Testis (tissue), 3 donors: Measurements from ENCODE around the gene TNPO3. TPM values are rescaled to one million over a fixed set of nuclear protein-coding genes. Genes with fewer than 3 reads are reported as not detected.

Experiments
- DNase-seq: peaks from one replicate; pipeline ENCODE4 v3.0.0-alpha.2; 2019
- H3K27ac ChIP-seq, 2 donors: fragments of 200-600 bp; sonication (generic); one replicate each; pipeline ENCODE4 v1.5.1; 2019
- H3K27me3 ChIP-seq: fragments of 200-600 bp; sonication (generic); one replicate; pipeline ENCODE4 v1.5.1; 2019
- H3K36me3 ChIP-seq: fragments of 200-600 bp; sonication (generic); one replicate; pipeline ENCODE4 v1.5.1; 2017; ENCODE audit warnings: low read depth; ENCODE audit errors: missing control alignments
- H3K4me1 ChIP-seq: fragments of 200-600 bp; sonication (generic); one replicate; pipeline ENCODE4 v1.5.1; 2019
- H3K4me3 ChIP-seq, 2 donors: fragments of 200-600 bp; sonication (generic); one replicate each; pipeline ENCODE4 v1.5.1; 2017 to 2019
- H3K9me3 ChIP-seq: fragments of 200-600 bp; sonication (generic); one replicate; pipeline ENCODE4 v1.5.1; 2017
- CTCF ChIP-seq, 3 experiments: fragments of 450-650 bp in 2 of 3; fragments of 200-600 bp in 1 of 3; sonication (generic) in 1 of 3; IDR thresholded peaks; one replicate each; pipeline ENCODE4 v1.5.1; 2016 to 2019; ENCODE audit warnings: antibody characterized with exemption in 3 of 3, mild to moderate bottlenecking in 2 of 3, moderate library complexity in 1 of 3
- POLR2A ChIP-seq: fragments of 450-650 bp; IDR thresholded peaks from one replicate; pipeline ENCODE4 v1.6.1; 2017; ENCODE audit warnings: antibody characterized with exemption, mild to moderate bottlenecking, moderate library complexity
- WGBS, 2 donors: methylation state at CpG; one replicate each; pipeline ENCODE4 v1.1.5; 2018; 5-methylcytosine and 5-hydroxymethylcytosine counted together
- intact Hi-C: fragments of 100-400 bp; cut with DNase I; formaldehyde crosslinking; loops from one replicate; pipeline ENCODE4 v1.15.1; 2023; ENCODE audit warnings: low total_unique reads
- polyA plus RNA-seq: library from polyadenylated mRNA; stranded (reverse); fragments of 350-450 nt; fragmentation: Illumina TruSeq; extraction: RNeasy Lipid Tissue Mini Kit (QIAGEN cat#74804); gene quantifications from one replicate; pipeline ENCODE4 v1.2.3, GENCODE V29; 2014; ENCODE audit warnings: low read depth, low replicate concordance; ENCODE audit not compliant: insufficient read depth
- total RNA-seq, 2 donors: library from RNA; depleted of rRNA; stranded (reverse); fragments of >200 nt; gene quantifications; one replicate each; pipeline ENCODE4 v1.2.3, GENCODE V29; 2016

The TNPO3 gene
- total and polyA plus RNA-seq, 3 donors from 2014 or later, result 52.5 to 62.8 (median 55.5) TPM

GRCh38 chr7:129024125-129024524 lies 30.8 kb downstream of the TNPO3 start:
- no peak for DNase-seq
- no peaks in the 10 kb centered on the region for H3K27me3 ChIP-seq
- intact Hi-C loops, result no loop called here
- H3K4me3 ChIP-seq, result no peak overlapping the region
- H3K9me3 ChIP-seq, result no peaks in the 10 kb centered on the region
- H3K36me3 ChIP-seq, result no peaks in the 10 kb centered on the region
- WGBS, 2 donors, result 81 to 85% methylated on average over 3 of the region's 3 CpGs
- no peak for TF ChIP-seq POLR2A
- no peak for TF ChIP-seq CTCF (IDR thresholded peaks at IDR 0.05)
- no peak overlapping the region for H3K27ac ChIP-seq
- H3K4me1 ChIP-seq, result no peaks in the 10 kb centered on the region

GRCh38 chr7:129021656-129022055 lies 33.3 kb downstream of the TNPO3 start:
- Histone ChIP-seq H3K27me3 (no peaks in the 10 kb centered on the region), H3K4me3 (no peak overlapping the region), H3K36me3 (no peaks in the 10 kb centered on the region), H3K9me3 (no peaks in the 10 kb centered on the region), H3K4me1 (no peaks in the 10 kb centered on the region), H3K27ac (no peak overlapping the region)
- no peak for TF ChIP-seq CTCF (IDR thresholded peaks at IDR 0.05)
- no peak for TF ChIP-seq POLR2A
- WGBS, 2 donors, result 92 to 98% methylated on average over 2 of the region's 2 CpGs
- no peak for DNase-seq
- intact Hi-C loops, result no loop called here

GRCh38 chr7:129017933-129018538 lies 36.9 kb downstream of the TNPO3 start:
- Histone ChIP-seq H3K27ac (no peak overlapping the region), H3K36me3 (no peaks in the 10 kb centered on the region), H3K9me3 (no peaks in the 10 kb centered on the region), H3K4me3 (no peak overlapping the region), H3K27me3 (no peaks in the 10 kb centered on the region), H3K4me1 (no peaks in the 10 kb centered on the region)
- TF ChIP-seq POLR2A (no peak), CTCF (IDR thresholded peaks at IDR 0.05) (no peak)
- 92 to 98% methylated on average over 4 of the region's 4 CpGs for whole genome bisulfite sequencing, 2 donors
- DNase-seq, result no peak
- intact Hi-C loops, result no loop called here

GRCh38 chr7:129017264-129017663 lies 37.6 kb downstream of the TNPO3 start:
- Histone ChIP-seq H3K4me1 (no peaks in the 10 kb centered on the region), H3K36me3 (no peaks in the 10 kb centered on the region), H3K27ac (no peak overlapping the region), H3K4me3 (no peak overlapping the region), H3K9me3 (no peaks in the 10 kb centered on the region), H3K27me3 (no peaks in the 10 kb centered on the region)
- intact Hi-C loops, result no loop called here
- no peak for DNase-seq
- 67 to 76% methylated on average over 2 of the region's 2 CpGs for WGBS, 2 donors
- TF ChIP-seq POLR2A (no peak), CTCF (IDR thresholded peaks at IDR 0.05) (no peak)

- WGBS, 2 donors, result 89 to 93% methylated on average over 6 of the region's 6 CpGs
- TF ChIP-seq CTCF (IDR thresholded peaks at IDR 0.05), result no peak
These were observed 40.3 kb downstream of the TNPO3 start for GRCh38 chr7:129014501-129015101.

More at GRCh38 chr7:129014501-129015101, 40.3 kb downstream of the TNPO3 start:
- Histone ChIP-seq H3K27me3 (no peaks in the 10 kb centered on the region), H3K36me3 (no peaks in the 10 kb centered on the region), H3K27ac (no peak overlapping the region), H3K4me3 (no peak overlapping the region), H3K9me3 (no peaks in the 10 kb centered on the region), H3K4me1 (no peaks in the 10 kb centered on the region)
- intact Hi-C loops, result no loop called here
- no peak for DNase-seq
